Urothelium cell line (cell line): ENCODE data around the gene ZMYND12.

Source experiments
- DNase-seq: peaks from one replicate; pipeline ENCODE4 v3.0.0; 2011; ENCODE audit warnings: low spot score, mixed read lengths
- FAIRE-seq: peaks from 2 replicates; lab custom pipeline; 2011; peaks lifted over from hg19 to GRCh38; lab: Jason Lieb, UNC

The ZMYND12 gene

GRCh38 chr1:42449256-42449655, 6.6 kb downstream of the ZMYND12 start:
- DNase-seq (no peak), FAIRE-seq (no peak)

- no peak for DNase-seq
- FAIRE-seq: peak; percentile 50
These were observed 13.2 kb downstream of the ZMYND12 start for GRCh38 chr1:42442662-42443061.

GRCh38 chr1:42439940-42440339, 15.9 kb downstream of the ZMYND12 start:
- DNase-seq: peak; percentile 60

GRCh38 chr1:42434340-42434739, 21.5 kb downstream of the ZMYND12 start:
- DNase-seq (no peak), FAIRE-seq (no peak)

More at GRCh38 chr1:42439940-42440339, 15.9 kb downstream of the ZMYND12 start:
- no peak for FAIRE-seq

- no peak for FAIRE-seq
- DNase-seq: no peak
These were observed 22.5 kb downstream of the ZMYND12 start for GRCh38 chr1:42433369-42433768.

- DNase-seq: no peak
- FAIRE-seq: no peak
These were observed 23.1 kb downstream of the ZMYND12 start for GRCh38 chr1:42432714-42433113.

- FAIRE-seq (no peak), DNase-seq (no peak)
These were observed 24.3 kb downstream of the ZMYND12 start for GRCh38 chr1:42431514-42431913.

- no peak for DNase-seq
- FAIRE-seq: no peak
These were observed 25.3 kb downstream of the ZMYND12 start for GRCh38 chr1:42430286-42431135.

GRCh38 chr1:42429603-42430002, 26.2 kb downstream of the ZMYND12 start:
- no peak for DNase-seq
- FAIRE-seq: no peak

GRCh38 chr1:42427240-42427639, 28.6 kb downstream of the ZMYND12 start:
- FAIRE-seq: no peak
- DNase-seq: no peak

- FAIRE-seq: no peak
- DNase-seq: no peak
These were observed 31.6 kb downstream of the ZMYND12 start for GRCh38 chr1:42424201-42424600.

GRCh38 chr1:42423681-42424080, 32.1 kb downstream of the ZMYND12 start:
- DNase-seq (no peak), FAIRE-seq (no peak)

GRCh38 chr1:42422737-42423136, 33.1 kb downstream of the ZMYND12 start:
- DNase-seq (no peak), FAIRE-seq (no peak)

GRCh38 chr1:42420911-42421585, 34.8 kb downstream of the ZMYND12 start:
- FAIRE-seq (no peak), DNase-seq (peak; percentile 85)

- DNase-seq (no peak), FAIRE-seq (peak; percentile 23)
These were observed 35.7 kb downstream of the ZMYND12 start for GRCh38 chr1:42420121-42420520.

GRCh38 chr1:42419126-42419821, 36.5 kb downstream of the ZMYND12 start:
- FAIRE-seq: no peak

GRCh38 chr1:42418516-42418915, 37.3 kb downstream of the ZMYND12 start:
- FAIRE-seq (no peak), DNase-seq (no peak)

More at GRCh38 chr1:42419126-42419821, 36.5 kb downstream of the ZMYND12 start:
- peak; percentile 21 for DNase-seq

GRCh38 chr1:42417166-42417565, 38.7 kb downstream of the ZMYND12 start:
- FAIRE-seq (no peak), DNase-seq (no peak)

GRCh38 chr1:42414551-42415496, 41.0 kb downstream of the ZMYND12 start:
- no peak for DNase-seq
- FAIRE-seq: peak; percentile 62

- FAIRE-seq (no peak), DNase-seq (no peak)
These were observed 51.9 kb downstream of the ZMYND12 start for GRCh38 chr1:42403880-42404400.
